GM12864 (cell line): ENCODE results near the gene MARCHF9.
"Not testable (repeated sequence)": the region's sequence is repeated elsewhere in the genome, so short reads cannot be mapped to it uniquely, and the experiment has no call there.

Experiments used
- DNase-seq: peaks from one replicate; pipeline ENCODE4 v3.0.0-alpha.2; 2011; ENCODE audit warnings: low read depth
- H3K4me3 ChIP-seq: 2 replicates; pipeline ENCODE4 v1.5.1; 2011; ENCODE audit warnings: mild to moderate bottlenecking, low read depth, low read length, control low read depth
- TF ChIP-seq, protein P1 (sequence below): IDR thresholded peaks from 2 replicates; pipeline ENCODE4 v1.5.1; 2011; ENCODE audit warnings: low read depth, mild to moderate bottlenecking, moderate library complexity, low read length, control low read depth, inconsistent platforms; ENCODE audit errors: missing control alignments

MARCHF9 gene, protein sequence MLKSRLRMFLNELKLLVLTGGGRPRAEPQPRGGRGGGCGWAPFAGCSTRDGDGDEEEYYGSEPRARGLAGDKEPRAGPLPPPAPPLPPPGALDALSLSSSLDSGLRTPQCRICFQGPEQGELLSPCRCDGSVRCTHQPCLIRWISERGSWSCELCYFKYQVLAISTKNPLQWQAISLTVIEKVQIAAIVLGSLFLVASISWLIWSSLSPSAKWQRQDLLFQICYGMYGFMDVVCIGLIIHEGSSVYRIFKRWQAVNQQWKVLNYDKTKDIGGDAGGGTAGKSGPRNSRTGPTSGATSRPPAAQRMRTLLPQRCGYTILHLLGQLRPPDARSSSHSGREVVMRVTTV

DNA sequence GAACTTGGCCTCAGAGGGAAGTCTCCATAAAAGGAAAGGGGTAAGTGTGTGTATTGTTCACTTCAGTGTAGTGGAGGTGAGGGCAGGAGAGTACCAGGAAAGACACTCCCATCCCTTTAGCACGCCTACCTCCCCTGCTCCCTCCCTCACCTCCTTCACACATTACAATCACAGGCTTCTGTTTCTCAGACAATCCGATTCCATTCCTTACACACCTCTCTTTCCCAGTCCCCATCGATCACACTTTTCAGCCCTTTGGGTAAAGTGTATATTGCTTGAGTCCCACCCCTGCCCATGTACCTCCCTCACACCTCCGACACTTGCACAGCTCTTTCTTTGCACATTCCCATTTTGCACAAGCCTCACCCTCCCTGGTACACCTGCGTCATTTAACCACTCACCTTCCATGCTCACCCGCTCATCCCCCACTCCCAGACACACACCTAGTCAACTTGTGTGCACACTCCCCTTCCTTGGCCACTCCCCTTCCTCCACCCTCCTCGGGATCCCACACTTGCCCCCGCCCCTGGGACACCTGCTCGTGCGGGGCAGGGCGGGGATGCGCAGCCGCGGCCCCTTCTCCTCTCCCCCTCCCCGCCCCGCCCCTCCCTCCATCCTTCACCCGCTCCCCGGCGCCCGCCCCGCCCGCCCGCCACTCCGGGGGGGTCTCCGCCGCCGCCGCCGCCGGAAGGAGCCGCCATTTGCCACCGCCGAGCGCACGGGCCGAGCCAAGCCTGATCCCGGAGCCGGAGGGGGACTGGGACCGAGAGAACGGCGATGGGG, at the start of gene MARCHF9:
Gene MARCHF9, plus strand, starts transcription at position 693 of the 783 bp plus-strand sequence. CDS start 426 bp downstream, outside the sequence.
- DNase-seq, result peak; percentile 60
- TF ChIP-seq, protein P1, sequence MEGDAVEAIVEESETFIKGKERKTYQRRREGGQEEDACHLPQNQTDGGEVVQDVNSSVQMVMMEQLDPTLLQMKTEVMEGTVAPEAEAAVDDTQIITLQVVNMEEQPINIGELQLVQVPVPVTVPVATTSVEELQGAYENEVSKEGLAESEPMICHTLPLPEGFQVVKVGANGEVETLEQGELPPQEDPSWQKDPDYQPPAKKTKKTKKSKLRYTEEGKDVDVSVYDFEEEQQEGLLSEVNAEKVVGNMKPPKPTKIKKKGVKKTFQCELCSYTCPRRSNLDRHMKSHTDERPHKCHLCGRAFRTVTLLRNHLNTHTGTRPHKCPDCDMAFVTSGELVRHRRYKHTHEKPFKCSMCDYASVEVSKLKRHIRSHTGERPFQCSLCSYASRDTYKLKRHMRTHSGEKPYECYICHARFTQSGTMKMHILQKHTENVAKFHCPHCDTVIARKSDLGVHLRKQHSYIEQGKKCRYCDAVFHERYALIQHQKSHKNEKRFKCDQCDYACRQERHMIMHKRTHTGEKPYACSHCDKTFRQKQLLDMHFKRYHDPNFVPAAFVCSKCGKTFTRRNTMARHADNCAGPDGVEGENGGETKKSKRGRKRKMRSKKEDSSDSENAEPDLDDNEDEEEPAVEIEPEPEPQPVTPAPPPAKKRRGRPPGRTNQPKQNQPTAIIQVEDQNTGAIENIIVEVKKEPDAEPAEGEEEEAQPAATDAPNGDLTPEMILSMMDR, result no peak
- H3K4me3 ChIP-seq, result peak within 1 kb of the TSS; percentile 53

DNA sequence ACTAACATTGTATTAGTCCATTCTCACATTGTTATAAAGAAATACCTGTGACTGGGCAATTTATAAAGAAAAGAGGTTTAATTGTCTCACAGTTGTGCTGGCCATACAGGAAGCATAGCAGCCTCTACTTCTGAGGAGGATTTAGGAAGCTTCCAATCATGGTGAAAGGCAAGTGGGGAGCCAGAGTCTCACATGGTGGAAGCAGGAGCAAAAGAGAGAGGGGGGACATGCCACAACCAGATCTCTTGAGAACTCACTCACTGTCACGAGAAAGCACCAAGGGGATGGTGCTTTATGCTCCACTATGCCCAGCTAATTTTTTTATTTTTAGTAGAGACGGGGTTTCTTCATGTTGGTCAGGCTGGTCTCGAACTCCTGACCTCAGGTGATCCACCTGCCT, 47.7 kb upstream of the MARCHF9 start:
- DNase-seq, result no peak
- TF ChIP-seq, protein P1, result no peak
- no peak overlapping the region for H3K4me3 ChIP-seq

GRCh38 chr12:57708296-57708695, 46.6 kb upstream of the MARCHF9 start:
- DNase-seq, result no peak
- no peak overlapping the region for H3K4me3 ChIP-seq
- TF ChIP-seq, protein P1, result no peak

GRCh38 chr12:57712701-57713100, 42.2 kb upstream of the MARCHF9 start:
- no peak for DNase-seq
- TF ChIP-seq, protein P1, result no peak

DNA sequence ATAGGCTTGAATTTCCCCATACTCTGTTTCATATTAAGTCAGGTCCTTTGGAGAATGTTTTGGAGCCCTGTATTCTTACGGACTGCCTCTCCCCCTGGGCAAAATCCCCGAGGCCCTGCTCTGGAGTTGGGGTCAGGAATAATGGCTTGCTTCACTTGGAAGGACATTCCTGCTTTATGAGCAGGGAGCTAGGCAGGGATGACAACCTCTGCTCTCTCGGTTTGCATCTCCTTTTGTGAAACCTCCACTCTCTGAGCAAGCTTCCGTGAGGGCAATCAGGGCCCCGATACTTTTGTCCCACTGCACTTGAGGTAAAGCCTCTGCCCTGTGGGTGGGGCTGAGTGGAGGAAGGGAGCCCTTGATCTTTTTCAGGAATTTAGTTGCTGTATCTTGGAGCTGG, 41.7 kb upstream of the MARCHF9 start:
- TF ChIP-seq, protein P1, result no peak
- no peak for DNase-seq
- H3K4me3 ChIP-seq, result no peak overlapping the region

More at GRCh38 chr12:57712701-57713100, 42.2 kb upstream of the MARCHF9 start:
- H3K4me3 ChIP-seq, result no peak overlapping the region

- not testable (repeated sequence) for DNase-seq
Observed at GRCh38 chr12:57715036-57715748, 39.7 kb upstream of the MARCHF9 start.

DNA sequence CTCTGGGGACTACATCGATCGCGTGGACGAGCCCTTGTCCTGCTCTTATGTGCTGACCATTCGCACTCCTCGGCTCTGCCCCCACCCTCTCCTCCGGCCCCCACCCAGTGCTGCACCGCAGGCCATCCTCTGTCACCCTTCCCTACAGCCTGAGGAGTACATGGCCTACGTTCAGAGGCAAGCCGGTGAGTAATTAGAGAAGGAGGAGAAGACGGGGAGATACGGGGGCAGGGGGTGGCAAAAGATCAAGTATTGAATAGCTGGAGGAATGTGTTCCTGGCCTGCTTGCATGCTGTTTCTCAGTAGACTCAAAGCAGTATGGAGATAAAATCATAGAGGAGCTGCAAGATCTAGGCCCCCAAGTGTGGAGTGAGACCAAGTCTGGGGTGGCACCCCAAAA, 39.1 kb upstream of the MARCHF9 start:
- H3K4me3 ChIP-seq, result no peak overlapping the region
- no peak for DNase-seq
- TF ChIP-seq, protein P1, result no peak

More at GRCh38 chr12:57715036-57715748, 39.7 kb upstream of the MARCHF9 start:
- H3K4me3 ChIP-seq, result not testable (repeated sequence)
